NCI-H1105 (cell line): Measurements from ENCODE around the gene ZNHIT2.
A peak's percentile ranks its signal among the peaks of the same experiment; 100 is the strongest.
"Not testable (repeated sequence)": the region's sequence is repeated elsewhere in the genome, so short reads cannot be mapped to it uniquely, and the experiment has no call there.

Experiments
- DNase-seq: peaks from one replicate; lab custom pipeline; 2025; lab: John Stamatoyannopoulos, UW

ZNHIT2 gene

GRCh38 chr11:65119670-65119995 is 2.1 kb upstream of the ZNHIT2 start:
- no peak for DNase-seq

- DNase-seq, result not testable (repeated sequence)
These were observed 1.6 kb upstream of the ZNHIT2 start for GRCh38 chr11:65118891-65119669.

- no peak for DNase-seq
These were observed 766 bp upstream of the ZNHIT2 start for GRCh38 chr11:65118097-65118837.

GRCh38 chr11:65116370-65117205 is 913 bp downstream of the ZNHIT2 start:
- peak; percentile 6 for DNase-seq

- DNase-seq, result no peak
These were observed 2.0 kb downstream of the ZNHIT2 start for GRCh38 chr11:65115361-65116082.

- DNase-seq, result no peak
These were observed 2.8 kb downstream of the ZNHIT2 start for GRCh38 chr11:65114538-65115171.

- no peak for DNase-seq
These were observed 3.7 kb downstream of the ZNHIT2 start for GRCh38 chr11:65113839-65114238.

GRCh38 chr11:65113361-65113756 is 4.1 kb downstream of the ZNHIT2 start:
- DNase-seq, result no peak

- peak; percentile 30 for DNase-seq
These were observed 4.7 kb downstream of the ZNHIT2 start for GRCh38 chr11:65112546-65113360.

- peak; percentile 98 for DNase-seq
These were observed 5.6 kb downstream of the ZNHIT2 start, which contains the start of gene TM7SF2 for GRCh38 chr11:65111744-65112545. Gene TM7SF2, plus strand, starts transcription at chr11:65111872. Its CDS starts 144 bp downstream, at chr11:65112016.

GRCh38 chr11:65111159-65111743 is 6.2 kb downstream of the ZNHIT2 start:
- no peak for DNase-seq

GRCh38 chr11:65110354-65110861 is 7.1 kb downstream of the ZNHIT2 start:
- DNase-seq, result peak; percentile 77

- no peak for DNase-seq
These were observed 8.0 kb downstream of the ZNHIT2 start for GRCh38 chr11:65109231-65110198.

GRCh38 chr11:65108469-65109123 is 8.9 kb downstream of the ZNHIT2 start:
- DNase-seq, result no peak

- DNase-seq, result no peak
These were observed 9.6 kb downstream of the ZNHIT2 start for GRCh38 chr11:65107751-65108468.

- DNase-seq, result no peak
These were observed 10.4 kb downstream of the ZNHIT2 start for GRCh38 chr11:65107078-65107477.

- no peak for DNase-seq
These were observed 12.9 kb downstream of the ZNHIT2 start for GRCh38 chr11:65104628-65105027.
